ENCODE measurements around the gene LRRFIP1. TPM values are rescaled to one million over a fixed set of nuclear protein-coding genes. Genes with fewer than 3 reads are reported as not detected.

The LRRFIP1 gene
- total RNA-seq, 2 donors from 2014 or later: 69.3 to 99.6 TPM

DNA sequence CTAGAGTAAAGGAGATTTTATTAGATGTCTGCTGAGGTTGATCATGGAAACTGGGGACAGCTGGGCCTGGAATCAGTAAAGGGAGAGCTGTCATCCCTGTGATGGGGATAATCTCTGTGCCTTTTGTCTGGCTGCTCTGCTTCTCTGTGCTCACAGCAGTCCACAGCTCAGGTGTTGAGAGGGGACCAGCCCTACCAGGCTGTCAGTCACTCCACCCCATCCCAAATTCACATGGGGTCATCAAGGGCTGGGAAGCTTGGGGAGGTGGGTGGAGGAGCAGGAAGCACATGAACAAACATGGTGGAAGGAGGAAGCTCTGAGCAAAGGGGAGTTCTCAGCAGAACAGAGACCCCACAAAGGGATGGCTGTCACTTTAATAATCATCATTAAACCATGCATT lies 13.7 kb upstream of the LRRFIP1 start:
- no peak for DNase-seq
- no peak for ATAC-seq
- intact Hi-C loops (cut with DNase I): no loop called here

DNA sequence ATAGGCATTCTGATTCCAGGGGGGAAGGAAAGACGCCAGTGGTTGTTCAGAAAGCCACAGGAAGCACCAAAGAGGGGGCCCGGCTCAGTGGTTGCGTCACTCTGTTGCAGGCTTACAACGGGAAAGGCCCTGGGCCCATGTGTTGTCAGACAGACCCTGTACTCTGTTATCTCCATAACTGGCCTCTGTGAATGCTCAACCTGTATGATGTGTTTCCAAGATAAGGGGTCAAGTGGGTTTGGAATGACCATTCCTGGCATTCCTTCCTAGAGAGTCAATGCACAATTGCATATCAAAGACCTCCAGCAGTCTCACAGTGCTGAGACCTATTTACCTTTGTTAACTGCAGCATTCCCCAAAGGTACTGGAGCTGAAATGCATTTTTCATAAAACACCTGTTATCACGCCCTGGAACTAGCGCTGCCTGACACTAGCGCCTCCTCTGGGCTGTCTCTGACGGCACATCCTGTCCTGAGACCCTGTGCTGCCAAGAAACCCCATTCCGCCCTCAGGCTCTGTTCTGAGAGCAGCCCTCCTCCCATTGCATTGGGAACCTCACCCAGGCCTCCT lies 13.2 kb upstream of the LRRFIP1 start:
- DNase-seq (no peak), ATAC-seq (no peak)
- intact Hi-C loops (cut with DNase I): no loop called here

DNA sequence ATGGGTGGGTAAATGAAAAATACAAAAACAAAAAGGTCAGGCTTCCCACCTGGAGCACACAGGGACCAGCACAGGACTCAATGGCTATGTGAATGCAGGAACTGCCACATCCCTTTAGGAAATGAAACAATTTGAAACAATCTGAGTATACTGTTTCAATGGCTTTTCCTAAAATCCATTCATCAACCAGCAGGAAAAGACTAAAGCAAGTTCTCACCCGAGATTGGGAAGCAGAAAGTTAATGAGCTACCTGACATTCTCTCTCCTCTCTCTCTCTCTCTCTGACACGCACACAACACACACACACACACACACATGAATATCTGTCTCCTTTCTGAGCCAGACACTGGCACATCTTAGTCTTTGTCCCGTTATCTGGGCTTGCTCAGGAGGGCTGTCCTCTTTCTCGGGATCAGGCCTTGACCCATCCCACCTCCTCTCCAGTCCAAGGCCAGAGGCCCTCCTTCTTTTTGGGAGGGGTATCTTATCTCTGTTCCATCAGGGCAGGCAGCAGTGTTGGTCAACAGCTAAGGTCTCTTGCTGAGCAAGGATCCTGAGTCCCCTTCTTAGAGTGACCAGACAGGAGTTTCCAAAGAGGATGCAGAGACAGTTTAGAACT lies 11.6 kb upstream of the LRRFIP1 start:
- intact Hi-C loops (cut with DNase I): no loop called here
- no peak for DNase-seq
- ATAC-seq: peak in 1 of 2 donors; percentile 25

DNA sequence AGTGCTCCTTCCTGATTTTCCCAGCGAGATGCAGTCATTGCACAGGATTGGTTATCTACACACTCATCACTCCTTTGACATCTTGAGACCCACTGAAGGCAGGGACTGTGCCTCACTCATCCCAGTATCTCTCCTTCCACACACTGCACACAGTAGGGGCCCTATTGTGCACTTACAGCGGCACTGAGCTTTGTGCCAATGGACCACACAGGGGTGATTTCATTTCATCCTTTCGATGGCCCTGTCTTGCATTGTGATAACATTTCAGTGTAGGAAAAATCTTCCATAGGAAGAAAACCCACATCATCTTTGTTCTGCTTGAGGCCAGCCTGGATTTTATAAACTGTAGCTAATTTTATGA lies 11.0 kb upstream of the LRRFIP1 start:
- ATAC-seq (peak in 1 of 2 donors; percentile 18), DNase-seq (no peak)
- intact Hi-C loops (cut with DNase I): no loop called here

DNA sequence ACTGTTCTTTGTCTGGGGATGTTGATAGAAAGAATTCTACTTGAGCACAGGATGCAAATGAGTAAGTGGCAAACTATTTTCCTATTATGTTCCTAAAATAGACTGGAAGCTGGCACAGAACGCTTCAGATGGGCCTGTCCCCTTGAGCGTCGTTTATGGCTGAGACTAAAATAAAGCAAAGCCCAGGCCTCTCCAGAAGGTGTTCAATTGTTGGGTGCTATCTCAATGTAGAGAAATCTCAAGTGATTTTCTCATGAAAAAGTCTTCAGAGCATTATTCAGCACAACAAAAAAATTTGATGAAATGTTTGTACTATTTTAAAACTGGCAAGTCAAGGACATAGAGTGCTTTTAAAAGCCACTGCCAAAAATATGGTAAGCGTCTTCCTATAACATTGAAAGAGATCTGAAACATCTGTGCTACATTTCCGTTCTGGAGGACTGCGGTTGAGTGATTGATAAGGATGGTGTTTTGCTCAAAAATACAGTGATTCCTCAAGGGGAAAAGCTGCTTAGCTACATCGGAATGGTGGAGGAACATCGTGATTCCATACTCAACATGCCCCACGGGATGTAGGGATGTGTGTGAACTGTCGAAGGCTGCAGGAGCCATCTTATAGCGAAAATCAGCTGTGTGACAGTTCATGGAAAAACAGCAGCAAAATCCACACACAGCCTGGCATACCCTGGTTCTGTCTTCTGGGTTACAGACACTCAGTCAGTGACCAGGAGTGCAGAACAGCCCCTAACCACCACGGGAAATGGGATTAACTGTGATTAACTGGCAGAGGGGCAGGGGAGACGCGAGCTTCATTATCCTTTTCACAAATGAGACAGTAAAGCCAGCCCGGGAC lies 10.4 kb upstream of the LRRFIP1 start:
- no peak for DNase-seq
- intact Hi-C loops (cut with DNase I): no loop called here
- ATAC-seq: peak; percentile 86

DNA sequence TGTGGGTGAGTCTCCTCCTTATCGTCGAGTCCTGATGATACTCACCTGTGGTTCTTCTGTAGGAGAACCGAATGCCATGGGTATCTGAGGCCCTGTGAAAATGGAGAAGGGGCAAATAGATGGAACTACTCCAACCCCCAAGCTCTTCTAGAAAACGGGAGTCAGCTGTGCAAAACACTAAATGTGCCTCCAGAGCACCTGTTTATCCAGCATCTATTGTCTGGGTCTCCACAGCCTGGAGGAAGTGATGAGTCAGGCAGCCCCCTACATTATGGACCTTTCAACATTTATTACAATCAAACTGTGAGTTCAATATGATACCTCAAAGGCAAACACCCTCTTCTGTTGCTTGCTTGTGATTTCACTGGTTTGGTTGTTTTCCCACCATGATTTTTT lies 9.8 kb upstream of the LRRFIP1 start:
- ATAC-seq (no peak), DNase-seq (no peak)
- intact Hi-C loops (cut with DNase I): no loop called here

DNA sequence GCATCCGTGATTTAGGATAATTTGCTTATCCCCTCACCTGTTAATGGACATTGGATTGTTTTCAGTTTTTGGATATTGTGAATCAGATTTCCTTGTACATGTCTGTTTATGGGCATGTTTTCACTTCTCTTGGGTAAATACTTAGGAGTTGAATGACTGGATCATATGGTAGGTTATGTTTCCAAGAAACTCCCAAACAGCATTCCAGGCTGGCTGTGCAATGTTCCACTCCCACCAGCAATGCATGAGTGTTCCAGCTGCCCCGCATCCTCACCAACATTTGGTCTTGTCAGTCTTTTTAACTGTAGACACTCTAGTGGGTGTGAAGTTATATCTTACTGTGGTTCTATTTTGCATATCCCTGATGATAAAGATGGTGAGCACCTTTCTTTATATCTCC lies 8.9 kb upstream of the LRRFIP1 start:
- DNase-seq: no peak
- ATAC-seq: peak in 1 of 2 donors; percentile 20
- intact Hi-C loops (cut with DNase I): no loop called here

DNA sequence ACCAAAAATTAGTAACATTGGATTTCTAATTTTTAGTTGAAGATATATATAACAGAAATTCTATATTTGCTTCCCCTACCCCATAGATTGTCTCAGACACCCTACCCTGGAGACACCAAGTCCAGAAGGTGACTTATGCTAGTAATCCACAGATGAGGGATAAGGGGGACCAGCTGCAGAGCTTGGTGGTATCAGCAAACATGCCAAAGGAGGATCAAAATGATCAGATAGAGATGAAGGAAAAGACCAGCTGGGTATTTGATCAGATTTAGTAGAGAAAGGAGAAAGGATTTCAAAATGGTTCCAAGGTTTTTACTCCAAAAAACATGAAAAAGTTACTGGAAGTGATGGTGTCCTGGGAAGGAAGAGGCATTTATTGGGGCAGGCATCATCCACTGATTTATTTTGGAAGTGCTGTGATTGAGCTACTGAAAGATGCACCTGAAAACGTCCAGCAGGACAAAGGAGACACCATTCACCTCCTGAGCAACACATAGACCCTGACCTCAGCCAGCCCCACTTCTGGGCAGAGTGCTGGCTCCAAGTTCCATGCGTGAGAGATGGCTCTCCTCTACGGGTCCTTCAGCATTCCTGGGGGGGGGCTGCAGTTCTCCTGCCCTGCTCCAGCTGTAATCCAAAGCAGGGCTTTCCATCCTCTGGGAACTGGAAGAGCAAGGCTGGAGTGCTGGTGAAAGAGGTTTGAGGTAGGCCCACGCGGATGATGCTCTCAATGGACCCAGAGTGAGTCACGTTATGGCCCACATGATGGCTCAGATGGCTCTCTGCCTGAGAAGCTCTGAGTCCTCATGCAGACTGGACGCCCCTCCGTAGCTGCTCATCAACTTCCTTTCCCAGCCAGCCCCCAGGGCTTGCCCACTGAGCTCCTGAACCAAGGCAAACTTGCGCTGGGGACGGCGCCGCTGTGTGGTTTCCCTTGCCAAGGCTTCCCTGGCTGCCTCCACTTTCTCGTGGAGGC lies 3.7 kb upstream of the LRRFIP1 start:
- peak in 1 of 2 donors; percentile 14 for ATAC-seq

DNA sequence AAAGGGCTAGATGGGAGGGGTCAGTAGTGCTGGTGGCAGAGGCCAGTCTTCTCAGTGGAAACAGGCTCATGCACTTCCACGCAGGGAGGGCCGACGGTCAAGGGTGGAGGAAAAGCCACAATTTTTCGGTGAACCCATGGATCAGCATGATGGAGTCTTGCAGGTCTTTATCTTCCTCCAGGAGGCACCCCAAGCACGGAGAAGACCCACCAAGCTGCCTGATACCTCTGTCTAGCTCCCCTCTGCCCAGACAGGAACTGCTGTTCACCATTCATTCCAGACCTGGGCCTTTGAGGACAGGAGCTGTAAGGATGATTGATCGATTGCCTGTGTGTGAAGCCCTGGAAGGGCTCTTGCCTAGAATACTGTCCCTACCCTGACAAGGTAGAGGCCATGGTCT lies 2.8 kb upstream of the LRRFIP1 start:
- DNase-seq: no peak
- intact Hi-C loops (cut with DNase I): no loop called here
- no peak for ATAC-seq

More for the DNA sequence above, 3.7 kb upstream of the LRRFIP1 start:
- DNase-seq: no peak
- intact Hi-C loops (cut with DNase I): no loop called here

DNA sequence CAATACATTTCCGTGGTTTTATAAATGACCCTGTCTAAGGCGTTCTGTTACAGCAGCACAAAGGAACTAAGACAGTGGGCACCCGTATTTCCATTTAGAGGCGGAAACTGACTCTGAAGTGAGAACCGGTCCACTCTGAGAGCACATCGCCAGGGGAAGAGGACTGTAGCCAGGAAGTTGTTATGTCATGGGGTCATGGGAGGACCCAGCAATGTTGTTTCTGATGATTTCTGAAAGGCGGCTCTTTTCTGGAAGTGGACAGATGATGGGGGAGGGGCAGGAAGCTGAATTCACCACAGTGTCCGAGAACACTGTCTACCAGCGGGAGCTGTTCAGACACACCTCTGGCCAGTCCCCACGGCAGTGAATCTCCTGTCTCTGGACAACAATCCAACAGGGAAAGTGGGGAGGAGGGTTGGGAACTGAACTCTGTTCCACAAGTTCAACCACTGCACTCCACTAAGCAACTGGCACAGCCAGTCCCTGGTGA lies 2.1 kb upstream of the LRRFIP1 start:
- DNase-seq (peak; percentile 51), ATAC-seq (peak in 1 of 2 donors; percentile 22)
- intact Hi-C loops (cut with DNase I): no loop called here

DNA sequence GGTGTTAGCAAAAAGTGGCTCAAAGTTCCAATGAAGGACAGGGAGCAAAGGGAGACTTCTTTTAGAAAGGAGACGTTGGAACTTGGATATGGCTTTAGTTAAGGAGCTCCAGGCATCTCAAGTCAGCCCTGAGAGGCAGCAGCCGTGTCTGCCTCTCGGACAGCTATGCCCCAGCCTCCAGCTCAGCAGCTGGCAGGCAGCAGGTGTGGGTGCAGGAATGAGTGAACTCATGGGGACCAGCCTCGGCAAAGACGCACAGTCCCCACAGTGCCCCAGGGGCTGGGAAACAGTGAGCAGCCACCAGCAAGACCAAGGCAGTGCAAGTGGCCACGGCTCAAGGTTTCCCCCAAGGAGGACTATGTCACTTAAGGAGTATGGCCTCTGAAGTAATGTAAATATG lies 1.6 kb upstream of the LRRFIP1 start:
- no peak for DNase-seq
- intact Hi-C loops (cut with DNase I): no loop called here

DNA sequence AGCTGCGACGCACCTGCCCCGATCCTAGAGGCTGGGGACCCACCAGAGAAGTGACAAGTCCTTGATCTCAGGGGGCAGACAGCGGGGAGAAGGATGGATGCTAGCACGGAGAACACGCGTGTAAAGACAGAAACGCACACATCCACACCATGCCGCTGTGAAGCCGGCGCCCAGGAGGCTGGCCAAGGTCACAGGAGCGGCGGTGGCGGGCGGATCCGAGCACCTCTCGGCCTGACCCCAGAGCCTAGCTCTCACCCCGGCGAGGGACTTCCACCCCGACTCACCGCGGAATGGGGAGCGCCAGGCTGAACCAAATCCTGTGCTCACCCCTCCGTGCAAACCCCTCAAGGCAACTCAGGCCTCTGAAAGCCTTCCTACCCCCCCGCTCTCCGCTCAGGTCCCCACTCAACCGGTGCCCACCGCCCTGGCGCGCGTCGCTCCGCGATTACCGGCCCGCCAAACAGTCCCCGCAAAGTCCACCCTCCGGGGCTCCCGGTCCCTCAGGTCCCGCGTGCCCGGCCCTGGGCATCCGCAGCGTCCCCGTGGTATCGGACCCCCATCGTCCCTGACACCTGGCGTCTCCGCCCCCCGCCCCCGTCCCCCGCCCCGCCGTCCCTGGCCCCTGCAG lies 460 bp upstream of the LRRFIP1 start:
- DNase-seq: no peak

More for the DNA sequence above, 1.6 kb upstream of the LRRFIP1 start:
- ATAC-seq: no peak

DNA sequence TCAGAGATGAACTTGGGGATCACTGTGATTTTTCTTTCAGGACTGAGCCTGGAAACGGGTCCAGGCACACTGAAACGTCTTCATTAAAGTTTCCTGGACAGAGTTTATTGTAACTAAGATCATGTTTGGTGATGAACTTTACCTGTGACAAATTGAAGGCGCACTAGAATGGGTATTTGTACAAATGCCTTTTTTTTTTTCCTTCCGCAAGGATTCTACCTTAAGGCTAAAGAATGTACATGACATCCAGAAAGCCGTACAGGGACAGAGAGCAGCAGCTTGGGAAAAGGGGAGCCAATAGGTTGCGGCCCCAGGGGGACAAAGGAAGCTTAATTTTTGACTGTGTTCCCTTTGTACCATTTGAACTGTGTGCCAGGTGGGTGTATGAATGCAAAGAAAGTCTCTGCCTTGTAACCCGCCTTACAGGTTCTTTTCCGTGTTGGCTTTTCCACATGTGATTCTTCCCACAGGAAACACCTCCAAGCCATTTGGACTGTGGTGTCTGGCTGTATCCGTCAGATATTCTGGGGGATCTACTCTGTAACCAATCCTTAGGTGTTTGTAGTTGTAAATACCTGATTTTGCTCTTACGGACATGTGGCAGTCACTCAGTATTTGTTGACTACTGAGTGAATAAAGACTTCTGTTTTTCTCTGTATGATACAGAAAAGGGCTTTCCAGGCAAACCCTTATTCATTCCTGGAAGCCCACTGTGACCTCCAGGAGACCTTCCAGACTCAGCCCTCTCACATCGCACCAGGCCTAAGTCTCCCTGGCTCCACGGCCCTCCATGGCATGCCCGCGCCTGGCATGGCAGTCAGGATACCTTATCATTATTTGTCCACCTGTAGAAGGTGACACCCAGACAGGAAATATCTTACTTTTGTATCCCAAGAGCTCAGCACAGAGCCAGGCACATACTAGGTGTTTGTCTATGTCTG lies 1.1 kb downstream of the LRRFIP1 start:
- ATAC-seq (no peak), DNase-seq (no peak)
- intact Hi-C loops (cut with DNase I): no loop called here

More for the DNA sequence above, 460 bp upstream of the LRRFIP1 start:
- intact Hi-C loops (cut with DNase I): no loop called here
- peak; percentile 8 to 9 for ATAC-seq

DNA sequence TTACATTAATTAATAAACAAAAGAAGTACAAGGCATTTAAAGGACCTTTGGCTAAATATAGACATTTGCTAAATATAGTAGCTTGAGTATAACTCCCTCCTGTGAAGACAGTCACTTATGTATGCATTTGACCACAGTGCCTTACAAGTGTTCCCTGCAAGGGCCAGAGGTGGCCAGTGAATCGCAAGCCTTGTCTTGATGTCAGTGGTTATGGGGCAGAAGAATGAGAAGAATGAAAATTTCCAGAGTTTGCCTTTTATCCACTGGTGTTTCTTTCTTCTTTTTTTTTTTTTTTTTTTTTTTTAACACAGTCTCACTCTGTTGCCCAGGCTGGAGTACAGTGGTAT lies 1.8 kb downstream of the LRRFIP1 start:
- intact Hi-C loops (cut with DNase I): no loop called here
- no peak for ATAC-seq

DNA sequence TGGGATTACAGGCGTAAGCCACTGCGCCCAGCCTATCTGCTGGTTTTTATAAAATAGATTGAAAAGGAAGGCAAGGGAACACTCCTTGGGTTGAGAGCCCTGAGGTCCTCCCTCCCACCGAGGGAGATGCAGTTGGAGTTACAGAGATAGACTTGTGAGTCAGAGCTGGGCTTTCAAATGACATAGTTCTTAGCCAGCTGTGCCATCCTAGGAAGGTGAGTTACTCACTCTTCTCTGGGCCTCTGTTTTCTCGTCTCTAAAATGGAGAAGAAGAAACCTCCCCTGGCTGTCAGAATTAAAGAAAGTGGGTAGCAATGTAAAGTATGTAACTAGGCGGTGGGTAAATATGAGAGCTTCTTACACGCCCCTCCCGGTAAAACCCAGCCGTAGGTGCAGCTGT lies 2.4 kb downstream of the LRRFIP1 start:
- ATAC-seq: peak in 1 of 2 donors; percentile 23
- intact Hi-C loops (cut with DNase I): no loop called here
- no peak for DNase-seq

More for the DNA sequence above, 1.8 kb downstream of the LRRFIP1 start:
- DNase-seq: no peak

DNA sequence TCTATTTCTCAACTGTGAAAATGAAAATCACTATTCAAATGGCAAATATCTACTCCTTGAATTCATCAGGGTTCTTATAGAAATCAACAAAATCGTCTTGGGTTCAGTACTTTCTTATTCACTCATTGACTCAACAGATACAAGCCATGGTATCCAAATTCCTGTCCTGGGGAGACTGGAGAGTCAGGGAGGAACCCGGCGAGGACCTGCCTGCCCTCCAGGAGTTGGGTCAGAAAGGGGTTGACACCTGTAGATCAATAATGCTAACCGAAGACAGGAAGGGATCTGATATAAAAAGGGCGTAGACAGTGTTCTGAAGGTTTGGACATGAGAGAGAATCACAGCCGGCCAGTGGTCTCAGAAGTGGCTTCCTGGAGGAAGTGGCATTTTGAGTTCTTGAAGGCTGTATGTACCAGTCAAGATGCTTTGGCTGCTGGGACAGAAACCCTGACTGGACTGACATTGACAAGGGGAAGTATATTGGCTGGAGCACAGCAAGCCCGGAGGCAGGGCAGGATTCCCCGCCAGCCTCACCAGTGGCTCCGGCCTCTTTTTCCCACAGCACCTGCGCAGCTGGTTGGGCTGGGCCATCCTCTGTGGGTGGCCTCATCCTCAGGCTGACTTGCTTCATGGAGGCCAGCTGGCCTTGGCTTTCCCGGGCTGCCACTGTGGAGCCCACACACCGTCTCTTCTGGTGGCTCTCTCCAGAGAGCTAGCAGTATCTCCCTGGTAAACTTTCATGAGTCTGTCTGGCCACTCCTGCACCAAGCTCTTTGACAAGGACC lies 3.0 kb downstream of the LRRFIP1 start:
- ATAC-seq (no peak), DNase-seq (no peak)
- intact Hi-C loops (cut with DNase I): no loop called here

Data from left cardiac atrium (tissue), 4 donors.